HCT116 (cell line): ENCODE results near the gene SLC34A3. TPM values are rescaled to one million over a fixed set of nuclear protein-coding genes. Genes with fewer than 3 reads are reported as not detected.

Source experiments
- ATAC-seq: fragments of 200-7000 bp; cut with Tn5 transposase; 2 replicates; pipeline ENCODE4 v1.9.1; 2020; ENCODE audit warnings: mild to moderate bottlenecking, moderate library complexity
- BruUV-seq: library from RNA; stranded (reverse); fragments of 400-500 nt; replicated peaks from 2 replicates; lab custom pipeline; 2021; lab: Mats Ljungman, UMichigan
- CTCF ChIA-PET: fragments of 300-600 bp; sonication (Branson Sonifier 250); formaldehyde crosslinking; loops from one replicate; lab custom pipeline; 2021; ENCODE audit warnings: antibody characterized with exemption; lab: Charles Lee
- POLR2A ChIA-PET: fragments of 300-600, 350-600 bp; sonication (Branson Sonifier 250); formaldehyde crosslinking; loops from one replicate; lab custom pipeline; 2021; ENCODE audit warnings: antibody characterized with exemption; lab: Charles Lee
- RAD21 ChIA-PET, 2 experiments: fragments of 300-600 bp; sonication (Branson Sonifier 250); formaldehyde crosslinking; loops; one replicate each; lab custom pipeline; 2023; ENCODE audit warnings: low total read pairs in 2 of 2; ENCODE audit not compliant: uncharacterized antibody in 2 of 2, unreplicated experiment in 2 of 2, low non-redundant PET in 1 of 2; lab: Charles Lee
- DNase-seq: peaks from one replicate; pipeline ENCODE4 v3.0.0-alpha.2; 2010; ENCODE audit warnings: low read depth, low spot score
- H2AFZ ChIP-seq: fragments of 200-600 bp; shearing (Covaris generic), sonication (generic); 2 replicates; pipeline ENCODE4 v1.6.1; 2017; ENCODE audit warnings: low read depth, mixed run types, mixed read lengths, antibody characterized with exemption, low read length; ENCODE audit not compliant: poor library complexity, severe bottlenecking
- H3K27ac ChIP-seq: 2 replicates; pipeline ENCODE4 v1.5.1; 2012; ENCODE audit warnings: low read depth, low read length
- H3K27me3 ChIP-seq: fragments of 200-600 bp; sonication (generic); 2 replicates; pipeline ENCODE4 v1.6.1; 2016; ENCODE audit warnings: mixed run types, low read length, mixed read lengths; ENCODE audit not compliant: insufficient read depth
- H3K36me3 ChIP-seq, 2 experiments: fragments of 200-500 bp in 1 of 2; fragments of 200-600 bp in 1 of 2; sonication (Bioruptor generic) in 1 of 2; sonication (generic) in 1 of 2; 2 replicates each; pipeline versions ENCODE4 v1.5.1 to v1.6.1; 2014 to 2016; ENCODE audit warnings: low read length in 2 of 2, inconsistent platforms in 1 of 2, mixed read lengths in 1 of 2, mixed run types in 1 of 2; ENCODE audit not compliant: insufficient read depth in 2 of 2, control insufficient read depth in 1 of 2
- H3K4me1 ChIP-seq, 2 experiments: fragments of 200-600 bp in 1 of 2; sonication (generic) in 1 of 2; 2 replicates each; pipeline versions ENCODE4 v1.5.1 to v1.6.1; 2012 to 2017; ENCODE audit warnings: low read length in 2 of 2, inconsistent platforms in 1 of 2, mild to moderate bottlenecking in 1 of 2, mixed read lengths in 1 of 2, mixed run types in 1 of 2, moderate library complexity in 1 of 2; ENCODE audit not compliant: insufficient read depth in 2 of 2, control insufficient read depth in 1 of 2
- H3K4me2 ChIP-seq: fragments of 200-600 bp; sonication (generic); 2 replicates; pipeline ENCODE4 v1.6.1; 2017; ENCODE audit warnings: mixed run types, low read length, mixed read lengths
- H3K4me3 ChIP-seq, 2 experiments: fragments of 200-600 bp in 1 of 2; sonication (generic) in 1 of 2; replicated peaks in 1 of 2; 2 replicates each; pipeline ENCODE4 v1.5.1; 2011 to 2016; ENCODE audit warnings: low read length in 2 of 2, control low read depth in 1 of 2, low read depth in 1 of 2, mild to moderate bottlenecking in 1 of 2, mixed read lengths in 1 of 2, mixed run types in 1 of 2
- H3K79me2 ChIP-seq: fragments of 200-600 bp; sonication (generic); 2 replicates; pipeline ENCODE4 v1.6.1; 2017; ENCODE audit warnings: mild to moderate bottlenecking, mixed run types, low read length, moderate library complexity, mixed read lengths; ENCODE audit not compliant: insufficient read depth
- H3K9ac ChIP-seq: fragments of 200-600 bp; sonication (generic); 2 replicates; pipeline ENCODE4 v1.6.1; 2016; ENCODE audit warnings: low read length, mixed read lengths
- H3K9me2 ChIP-seq: fragments of 200-600 bp; sonication (generic), shearing (Covaris generic); 2 replicates; pipeline ENCODE4 v1.6.1; 2017; ENCODE audit warnings: mixed run types, mild to moderate bottlenecking, moderate library complexity; ENCODE audit not compliant: insufficient read depth
- H3K9me3 ChIP-seq, 2 experiments: fragments of 200-500 bp in 1 of 2; fragments of 200-600 bp in 1 of 2; sonication (Bioruptor generic) in 1 of 2; sonication (generic) in 1 of 2; 2 replicates each; pipeline ENCODE4 v1.6.1; 2014 to 2017; ENCODE audit warnings: low read length in 2 of 2, mixed read lengths in 2 of 2, inconsistent platforms in 1 of 2, low read depth in 1 of 2, mild to moderate bottlenecking in 1 of 2, mixed run types in 1 of 2, moderate library complexity in 1 of 2; ENCODE audit not compliant: control insufficient read depth in 1 of 2, insufficient read depth in 1 of 2
- H4K20me1 ChIP-seq: fragments of 200-600 bp; sonication (generic), shearing (Covaris generic); 2 replicates; pipeline ENCODE4 v1.6.1; 2017; ENCODE audit warnings: mixed run types, mild to moderate bottlenecking, moderate library complexity; ENCODE audit not compliant: insufficient read depth
- CTCF ChIP-seq, 3 experiments: fragments of 200-600 bp in 1 of 3; sonication (generic) in 1 of 3; IDR thresholded peaks in 2 of 3; conservative IDR thresholded peaks in 1 of 3; 2 replicates each; pipeline ENCODE4 v1.5.1; 2012 to 2017; ENCODE audit warnings: low read depth in 2 of 3, low read length in 2 of 3, antibody characterized with exemption in 1 of 3, borderline replicate concordance in 1 of 3, control low read depth in 1 of 3, mild to moderate bottlenecking in 1 of 3, mixed read lengths in 1 of 3, mixed run types in 1 of 3, moderate library complexity in 1 of 3; ENCODE audit not compliant: insufficient read depth in 1 of 3
- EGR1 ChIP-seq: IDR thresholded peaks from 2 replicates; pipeline ENCODE4 v1.6.1; 2012; ENCODE audit warnings: low read depth
- POLR2AphosphoS5 ChIP-seq: IDR thresholded peaks from 2 replicates; pipeline ENCODE4 v1.6.1; 2011; ENCODE audit warnings: mild to moderate bottlenecking, low read depth, low read length, moderate library complexity
- SP1 ChIP-seq: IDR thresholded peaks from 2 replicates; pipeline ENCODE4 v1.6.1; 2012; ENCODE audit warnings: low read depth
- TCF7L2 ChIP-seq: IDR thresholded peaks from 2 replicates; pipeline ENCODE4 v1.7.0; 2011; ENCODE audit warnings: borderline replicate concordance, inconsistent platforms; ENCODE audit not compliant: insufficient read depth, insufficient read length; ENCODE audit errors: extremely low read depth
- intact Hi-C: fragments of 100-400 bp; cut with micrococcal nuclease; formaldehyde crosslinking; loops from 2 replicates; pipeline ENCODE4 v1.10.0; 2022
- total RNA-seq: library from RNA; stranded (reverse); gene quantifications from one replicate; pipeline ENCODE4 v1.2.1, GENCODE V29; 2021; ENCODE audit not compliant: unreplicated experiment

SLC34A3 gene
- total RNA-seq, 1 experiment from 2014 or later, result 0.15 TPM

GRCh38 chr9:137190315-137190856, 40.3 kb upstream of the SLC34A3 start:
- Histone ChIP-seq H3K27ac (peak overlapping the region; percentile 99; the same call in 1 of the 2 replicates), H2AFZ (no peak overlapping the region), H3K4me3 (peak overlapping the region in 1 of 2 experiments; percentile 100; a peak in 2 of 4 replicates), H3K4me2 (peak overlapping the region; percentile 98), H4K20me1 (no peaks in the 10 kb centered on the region), H3K9ac (peak overlapping the region; percentile 94), H3K79me2 (peaks cover 57% of the 10 kb centered on the region), H3K9me3 (no peaks in the 10 kb centered on the region), H3K4me1 (peaks cover 25 to 45% of the 10 kb centered on the region in 2 experiments), H3K9me2 (no peaks in the 10 kb centered on the region), H3K36me3 (peaks cover 0 to 23% of the 10 kb centered on the region in 2 experiments; a peak in 1 of 4 replicates), H3K27me3 (no peaks in the 10 kb centered on the region)
- no TSS peak for BruUV-seq
- ChIA-PET CTCF (interaction anchor here (0.7 to 1.3 kb wide), 3 partner anchors 70 to 155 kb away, joined by 3 to 4 read pairs (median 3); partner anchors contain the start of gene MAN1B1), RAD21 (interaction anchor here in 1 of 2 experiments (0.6 kb wide), 1 partner anchor 33 kb away, joined by 5 read pairs; no protein-coding TSS in a partner anchor), POLR2A (interaction anchor here (0.7 to 3.5 kb wide), 2 partner anchors 8 to 64 kb away, joined by 3 to 20 read pairs; no protein-coding TSS in a partner anchor)
- no peak for TF ChIP-seq TCF7L2
- TF ChIP-seq CTCF (IDR thresholded peaks at IDR 0.05 in 2 of 3, conservative IDR thresholded peaks at IDR 0.05 in 1 of 3; ENCODE audit: borderline replicate concordance in 1 of 3, insufficient read depth in 1 of 3, low read depth in 2 of 3, low read length in 2 of 3), result peak in 2 of 3 experiments; percentile 30 to 40; a peak in 3 of 6 replicates
- TF ChIP-seq SP1, result no peak
- TF ChIP-seq EGR1, result no peak
- TF ChIP-seq POLR2AphosphoS5, result 0 out of 2 replicates have a peak, but pooled peaks have one; percentile 22
- ATAC-seq (no peak), DNase-seq (no peak)
- intact Hi-C loops, result no loop called here
